Forelimb muscle (tissue), 1 donor: ENCODE data around the gene TMEM11. TPM values are rescaled to one million over a fixed set of nuclear protein-coding genes. Genes with fewer than 3 reads are reported as not detected.
A peak's percentile ranks its signal among the peaks of the same experiment; 100 is the strongest.

ENCODE experiments used
- DNase-seq: peaks from one replicate; pipeline ENCODE4 v3.0.0-alpha.2; 2013; ENCODE audit warnings: low read depth
- polyA plus RNA-seq: library from polyadenylated mRNA; unstranded; fragments of 120-200 nt; gene quantifications from one replicate; pipeline ENCODE4 v1.2.1, GENCODE V29; 2013; ENCODE audit not compliant: insufficient read length

Gene TMEM11
- polyA plus RNA-seq, 1 donor = 29.9 TPM

DNA sequence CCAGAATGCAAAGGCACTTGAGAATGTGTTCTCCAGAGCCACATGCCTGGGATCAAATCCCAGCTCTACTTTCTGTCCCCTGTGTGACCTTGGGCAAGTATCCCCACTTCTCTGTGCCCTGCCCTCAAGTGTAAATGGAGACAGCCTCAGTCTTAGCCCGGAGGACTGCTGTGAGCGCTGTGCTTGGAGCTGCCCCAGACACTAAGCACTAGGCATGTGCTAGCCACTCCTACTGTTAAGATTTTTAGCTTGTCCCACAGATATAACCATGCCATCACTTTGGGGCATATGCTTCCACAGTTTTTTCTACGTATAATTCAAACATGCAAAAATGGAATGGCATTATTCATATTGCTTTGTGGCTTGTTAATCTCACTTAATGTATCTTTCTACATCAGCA lies 29.4 kb downstream of the TMEM11 start:
- no peak for DNase-seq

DNA sequence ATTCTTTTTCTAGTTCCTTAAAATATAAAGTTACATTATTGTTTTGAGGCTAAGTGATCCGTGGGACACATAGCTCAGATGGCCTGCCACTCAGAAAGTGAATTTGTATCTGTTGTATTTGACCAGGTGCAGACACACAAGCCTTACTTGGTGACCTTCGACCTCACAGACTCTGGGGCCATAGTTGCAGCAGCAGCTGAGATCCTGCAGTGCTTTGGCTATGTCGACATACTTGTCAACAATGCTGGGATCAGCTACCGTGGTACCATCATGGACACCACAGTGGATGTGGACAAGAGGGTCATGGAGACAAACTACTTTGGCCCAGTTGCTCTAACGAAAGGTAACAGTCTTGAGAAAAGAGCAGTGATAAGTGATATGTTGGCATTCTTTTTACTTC lies 30.5 kb downstream of the TMEM11 start:
- DNase-seq = no peak

DNA sequence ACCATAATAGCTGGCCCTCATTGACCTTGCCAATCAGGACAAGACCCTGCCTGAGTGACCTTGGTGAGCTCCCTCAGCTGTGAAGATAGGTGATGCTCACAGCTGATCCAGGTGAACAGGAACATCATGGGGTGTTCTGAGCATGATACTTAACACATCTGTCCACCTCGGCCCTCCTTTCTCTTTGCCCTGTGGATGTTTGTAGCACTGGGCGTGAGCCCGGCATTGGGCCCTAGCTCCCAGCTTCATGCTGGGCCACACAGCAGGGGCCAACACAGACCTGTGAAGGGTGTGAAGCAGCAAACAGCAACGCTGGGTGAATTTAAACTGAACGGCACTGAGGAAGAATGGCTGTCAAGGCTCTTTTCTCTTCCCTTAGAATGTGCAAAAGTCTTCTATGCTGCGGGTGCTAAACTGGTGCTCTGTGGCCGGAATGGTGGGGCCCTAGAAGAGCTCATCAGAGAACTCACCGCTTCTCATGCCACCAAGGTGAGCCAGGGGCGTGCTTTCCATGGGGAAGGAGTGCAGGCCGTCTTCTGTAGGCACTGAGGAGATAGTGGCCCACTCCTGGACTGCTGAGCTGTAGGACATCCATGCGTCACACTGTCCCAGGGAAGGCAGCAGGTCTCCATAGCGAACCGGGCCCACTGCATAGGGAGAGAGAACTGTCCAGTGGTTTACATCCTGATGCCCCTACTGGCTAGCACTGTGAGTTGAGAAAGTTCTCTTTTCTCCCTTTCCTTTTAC lies 35.9 kb downstream of the TMEM11 start:
- no peak for DNase-seq

DNA sequence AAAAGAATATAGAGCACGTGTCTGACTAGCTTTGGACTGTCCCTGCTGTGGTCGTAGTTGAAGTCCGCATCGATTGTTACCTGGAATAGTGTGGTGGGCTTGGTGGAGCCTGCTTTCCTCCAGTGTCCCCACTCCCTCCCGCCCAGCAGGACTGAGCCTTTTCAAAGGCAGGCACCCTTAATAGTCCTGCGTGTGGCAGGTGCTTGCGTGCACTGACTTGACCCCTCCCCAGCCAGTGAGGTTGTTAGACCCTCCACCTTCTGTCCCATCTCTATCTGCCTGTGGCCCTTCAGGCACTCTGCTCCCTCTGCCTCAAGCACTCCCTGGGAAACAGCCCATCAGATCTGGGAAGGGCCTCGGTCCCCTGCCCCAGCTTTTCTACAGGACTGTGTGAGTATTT lies 36.6 kb downstream of the TMEM11 start:
- no peak for DNase-seq

DNA sequence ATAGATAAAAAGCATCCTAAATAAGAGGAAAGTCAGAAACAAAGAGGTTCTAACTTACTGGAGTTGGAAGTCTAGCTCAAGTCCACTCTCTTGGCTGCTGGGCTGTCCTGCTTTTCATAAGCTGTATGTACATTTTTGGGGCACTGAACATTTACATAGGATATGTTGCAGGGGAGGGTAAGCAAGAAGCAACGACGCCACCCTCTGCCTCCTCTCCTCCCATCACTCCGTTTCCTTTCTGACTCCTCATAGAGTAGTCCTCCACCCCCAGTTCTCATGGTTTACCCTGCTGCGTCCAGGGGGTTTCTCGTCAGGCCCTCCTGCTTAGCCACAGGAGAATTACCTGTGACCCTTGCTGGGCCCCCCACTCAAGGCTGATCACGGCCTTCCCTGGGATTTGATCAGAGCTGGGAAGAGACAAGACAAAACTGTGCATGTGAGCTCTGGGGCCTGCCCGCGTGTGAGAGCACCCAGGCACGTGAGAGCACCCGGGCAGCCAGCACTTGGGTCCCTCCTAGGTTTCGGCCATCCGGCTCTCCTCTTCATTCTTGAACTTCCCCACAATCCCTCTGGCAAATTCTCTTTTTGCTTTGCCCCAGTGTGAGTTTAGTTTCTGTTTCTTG lies 37.1 kb downstream of the TMEM11 start:
- DNase-seq = no peak

DNA sequence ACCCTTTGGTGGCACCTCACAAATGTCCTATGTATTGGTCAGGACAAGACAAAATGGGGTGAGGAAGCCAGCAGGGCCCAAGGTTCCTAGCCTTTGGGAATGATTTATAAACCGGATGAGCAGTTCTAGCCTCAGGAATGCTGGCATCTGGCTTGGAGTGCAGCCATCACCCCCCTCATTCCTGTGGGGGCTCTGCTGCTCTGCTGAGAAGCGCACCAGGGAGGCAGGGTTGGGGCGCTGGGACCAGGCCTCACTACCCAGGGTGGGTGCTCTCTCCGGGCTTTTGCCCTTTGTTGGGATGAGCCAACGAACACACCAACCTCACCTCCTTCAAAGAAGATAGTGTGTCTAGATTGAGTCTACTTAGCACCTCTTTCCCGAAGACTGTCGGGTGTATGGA lies 39.2 kb downstream of the TMEM11 start:
- no peak for DNase-seq

DNA sequence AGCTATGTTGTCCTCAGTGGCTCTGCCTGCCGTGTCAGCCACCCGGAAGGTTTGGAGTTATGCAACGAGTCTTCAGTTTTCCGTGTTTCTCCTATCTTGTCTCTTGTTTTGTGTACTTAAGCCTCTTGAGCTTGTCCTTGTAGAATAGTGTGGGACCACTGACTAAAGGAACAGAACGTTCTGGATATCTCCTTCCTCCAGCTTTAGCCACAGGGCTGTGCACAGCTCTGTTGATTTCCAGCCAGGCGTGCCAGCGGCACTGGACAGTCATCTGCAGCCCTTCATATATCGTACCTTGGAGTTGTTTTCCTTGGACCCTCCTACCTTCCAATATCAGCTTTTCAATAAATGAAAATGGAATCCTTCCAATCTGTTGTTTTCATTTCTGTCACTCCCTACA lies 39.8 kb downstream of the TMEM11 start:
- DNase-seq = no peak

DNA sequence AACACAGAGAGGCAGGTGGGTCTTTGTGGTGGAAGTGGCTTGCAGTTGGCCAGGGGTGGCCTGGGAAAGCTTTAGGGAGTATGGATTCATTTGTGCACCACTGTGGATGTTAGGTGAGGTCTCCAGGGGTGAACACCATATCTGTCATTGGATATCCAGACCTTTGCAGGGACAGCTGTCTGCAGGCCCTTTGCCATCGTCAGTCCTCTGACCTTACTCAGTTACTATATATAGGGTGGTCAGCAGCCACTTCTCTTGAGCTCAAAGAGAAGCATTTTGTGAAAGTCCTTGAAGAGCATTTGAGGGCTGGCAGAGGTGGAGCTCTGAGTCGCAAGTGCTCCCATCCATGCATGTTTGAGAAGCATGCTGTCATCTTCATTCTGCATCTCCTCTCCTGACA lies 40.4 kb downstream of the TMEM11 start:
- DNase-seq = no peak

DNA sequence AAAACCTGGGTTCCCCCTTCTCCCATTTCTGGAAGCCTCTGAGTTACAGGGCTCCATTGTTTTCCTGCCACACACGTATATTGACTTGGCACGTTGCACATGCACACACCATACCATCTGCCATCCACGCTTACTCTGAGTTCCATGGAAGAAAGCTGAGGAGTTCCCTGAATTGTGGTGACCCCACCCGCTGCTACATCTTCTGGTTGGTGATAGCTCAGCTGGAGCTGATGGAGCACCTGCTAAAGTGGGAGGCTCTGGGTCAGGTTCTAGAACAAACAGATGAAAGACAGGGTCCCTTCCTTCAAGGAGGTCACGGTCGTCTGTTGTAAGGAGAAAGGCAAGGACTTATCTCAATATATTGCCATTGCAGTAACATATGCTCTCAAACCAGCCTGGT lies 41.1 kb downstream of the TMEM11 start:
- no peak for DNase-seq

DNA sequence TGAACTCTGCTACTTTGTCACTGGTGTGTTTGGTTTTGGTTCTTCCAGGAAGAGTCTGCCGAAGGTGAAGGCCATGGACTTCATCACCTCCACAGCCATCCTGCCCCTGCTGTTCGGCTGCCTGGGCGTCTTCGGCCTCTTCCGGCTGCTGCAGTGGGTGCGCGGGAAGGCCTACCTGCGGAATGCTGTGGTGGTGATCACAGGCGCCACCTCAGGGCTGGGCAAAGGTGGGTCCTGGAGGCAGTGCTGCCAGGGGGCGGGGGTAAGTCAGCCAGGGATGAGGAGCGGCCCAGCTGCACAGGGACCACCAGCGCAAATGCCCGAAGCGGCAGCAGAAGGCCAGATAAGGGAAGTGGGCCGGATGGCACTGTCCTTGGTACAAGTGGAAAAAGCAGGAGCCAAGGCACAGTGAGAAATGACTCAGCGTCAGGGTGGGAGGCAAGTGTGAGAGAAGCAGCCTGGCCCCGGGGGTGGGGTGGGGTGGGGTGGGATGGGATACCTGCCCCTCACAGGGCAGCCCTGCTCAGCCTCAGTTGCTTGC lies 41.9 kb downstream of the TMEM11 start:
- DNase-seq = no peak

DNA sequence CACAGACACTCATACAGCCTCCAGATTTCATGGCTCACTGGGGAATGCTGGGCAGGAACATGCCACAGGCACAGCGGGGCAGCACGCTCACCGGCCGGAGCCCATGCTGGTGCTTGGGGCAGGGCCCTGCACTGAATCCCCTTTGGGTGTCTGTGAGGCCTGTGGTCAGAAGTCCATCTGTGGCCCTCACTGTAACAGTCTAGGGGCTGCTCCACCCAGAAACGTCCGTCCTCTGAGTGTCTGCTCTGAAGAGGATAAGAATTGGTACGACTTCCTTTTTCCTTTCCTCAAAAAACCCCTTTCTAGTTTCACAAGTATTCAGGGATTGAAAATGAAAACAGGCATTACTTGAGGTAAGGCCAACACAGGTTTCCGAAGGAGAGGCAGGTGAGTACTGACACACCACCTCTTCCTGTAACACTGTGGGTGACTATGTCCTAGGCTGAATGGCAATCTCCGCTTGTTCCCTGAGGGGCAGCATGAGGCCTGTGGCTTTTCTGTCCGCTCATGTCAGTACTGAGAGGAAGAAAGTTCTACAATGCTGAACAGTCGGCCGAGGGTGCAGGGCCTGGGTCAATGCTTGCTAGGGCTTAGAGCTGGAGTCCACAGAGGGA lies 42.5 kb downstream of the TMEM11 start:
- DNase-seq = no peak

DNA sequence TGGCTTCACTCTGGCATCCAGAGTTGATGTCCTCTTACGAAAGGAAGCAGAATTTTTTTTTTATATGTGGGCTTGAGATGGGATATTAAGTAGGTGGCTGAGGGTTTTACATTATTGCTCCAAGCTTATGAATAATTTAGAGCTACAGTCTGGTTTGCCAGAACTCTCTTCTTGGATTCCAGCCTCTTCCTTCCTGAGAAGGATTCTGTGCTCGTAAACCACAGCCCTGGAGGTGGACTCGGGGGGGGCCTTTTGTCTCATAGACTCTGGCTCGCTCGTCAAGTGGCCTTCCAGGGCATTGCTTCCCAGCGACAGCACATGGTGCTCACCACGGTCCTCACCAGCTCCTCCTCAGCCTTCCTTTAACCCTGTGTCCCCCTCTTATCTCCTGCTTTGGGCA lies 43.2 kb downstream of the TMEM11 start:
- no peak for DNase-seq

DNA sequence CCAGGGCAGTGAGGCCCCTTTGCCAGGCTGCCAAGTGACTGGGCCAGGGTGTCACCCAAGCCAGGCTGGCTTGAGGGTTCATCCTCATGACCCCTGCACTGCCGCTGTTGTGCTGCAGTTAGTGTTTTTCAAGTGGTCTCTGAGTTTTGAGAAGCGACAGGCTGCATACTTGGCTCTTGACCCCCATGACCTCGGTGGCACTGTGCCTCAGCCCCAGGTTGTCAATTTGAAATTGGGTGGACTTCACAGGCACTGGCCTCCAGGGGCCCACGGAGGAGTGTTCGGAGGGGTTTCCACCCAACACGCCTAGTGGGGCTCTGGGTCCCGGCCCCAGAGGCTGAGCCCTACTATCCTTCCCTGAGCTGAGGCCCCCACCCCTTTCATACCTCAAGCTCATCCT lies 44.5 kb downstream of the TMEM11 start:
- DNase-seq = no peak

DNA sequence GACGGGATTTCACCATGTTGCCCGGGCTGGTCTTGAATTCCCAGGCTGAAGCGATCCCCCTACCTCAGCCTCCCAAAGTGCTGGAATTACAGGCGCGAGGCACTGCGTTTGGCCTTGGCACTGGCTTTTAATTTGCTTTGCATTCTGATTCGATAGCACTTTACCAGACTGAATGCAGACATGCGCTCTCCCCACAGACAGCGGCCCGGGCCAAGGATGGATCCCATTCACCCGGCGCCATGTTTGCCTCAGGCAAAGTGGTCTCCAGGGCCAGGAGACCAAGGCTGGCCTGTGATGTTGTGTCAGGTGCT lies 45.5 kb downstream of the TMEM11 start:
- no peak for DNase-seq

DNA sequence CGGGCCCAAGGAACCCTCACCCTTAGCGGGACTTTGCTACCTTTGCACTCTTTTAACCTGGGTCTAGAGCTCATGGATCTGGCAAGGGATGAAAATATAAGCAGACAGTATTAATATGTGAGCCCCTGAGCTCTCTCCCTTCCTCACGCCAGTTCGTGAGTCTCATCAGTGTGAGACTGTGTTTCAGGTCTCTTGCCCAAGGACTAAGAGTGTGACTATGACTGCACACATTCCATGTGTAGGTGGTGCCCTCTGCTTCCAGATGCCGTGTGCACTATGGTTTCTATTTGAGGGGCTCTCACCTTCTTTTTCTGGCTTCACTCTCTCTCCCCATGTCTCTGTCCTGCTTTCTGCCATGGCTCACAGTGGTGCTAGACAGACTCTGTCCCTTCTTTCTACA lies 46.7 kb downstream of the TMEM11 start:
- no peak for DNase-seq

DNA sequence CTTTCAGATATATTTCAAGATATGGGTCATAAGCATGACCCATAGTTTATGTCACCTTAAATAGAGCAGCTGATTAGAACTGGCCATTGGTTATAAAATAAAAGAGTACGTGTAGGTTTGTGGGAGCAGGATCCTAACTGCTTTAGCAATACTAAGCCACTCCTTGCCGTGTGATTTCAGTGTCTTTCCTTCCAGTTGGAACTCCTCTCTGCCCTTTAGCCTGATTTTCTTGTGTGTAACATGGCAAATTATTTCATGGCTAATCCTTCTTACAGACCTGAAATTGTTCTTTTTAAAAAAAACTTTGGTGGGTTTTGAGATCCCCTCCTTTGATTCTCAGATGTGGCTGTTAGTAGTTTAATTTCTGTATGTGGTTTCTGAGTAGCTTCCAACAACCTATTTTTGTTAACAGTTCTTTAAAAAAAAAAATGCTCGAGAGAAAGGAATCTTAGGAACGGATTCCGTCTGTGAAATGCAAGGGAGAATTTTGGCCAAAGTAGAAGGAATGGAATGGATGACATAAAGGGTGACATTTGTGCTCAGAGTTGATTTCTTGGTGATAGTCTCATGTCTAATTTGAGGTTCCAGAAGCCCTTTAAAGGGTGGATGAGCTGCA lies 47.3 kb downstream of the TMEM11 start:
- peak; percentile 38 for DNase-seq

DNA sequence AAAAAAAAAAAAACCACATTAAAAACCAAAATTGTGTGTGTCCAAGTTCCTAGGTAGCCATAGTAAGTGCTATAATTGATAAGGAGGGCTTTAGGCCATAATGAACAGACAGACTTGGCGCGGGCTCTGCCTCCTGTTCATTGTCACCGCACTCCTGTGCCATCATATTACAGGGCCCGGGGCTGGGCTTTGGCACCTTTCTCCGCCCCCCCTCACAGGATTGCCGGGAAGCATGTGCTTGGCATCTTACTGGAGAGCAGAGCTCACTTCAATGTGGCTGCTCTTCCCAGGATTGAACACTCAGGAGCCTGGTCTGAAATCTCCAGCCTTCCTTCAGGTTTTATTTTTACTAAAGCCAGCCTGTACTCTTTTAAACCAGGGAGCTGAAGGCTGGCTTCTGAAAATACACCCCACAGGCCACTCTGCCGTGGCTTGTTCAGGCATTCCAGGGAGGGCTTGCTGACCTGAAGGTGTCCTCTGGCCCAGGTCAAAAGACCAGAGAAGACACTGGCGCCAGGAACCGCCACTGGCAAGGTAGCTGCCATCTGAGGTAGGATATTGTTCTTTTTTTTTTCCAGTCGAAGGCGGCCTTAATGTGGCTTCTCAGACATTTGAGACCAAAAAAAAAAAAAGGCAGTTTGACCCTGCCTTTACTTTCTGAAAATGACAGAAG lies 47.9 kb downstream of the TMEM11 start:
- no peak for DNase-seq

DNA sequence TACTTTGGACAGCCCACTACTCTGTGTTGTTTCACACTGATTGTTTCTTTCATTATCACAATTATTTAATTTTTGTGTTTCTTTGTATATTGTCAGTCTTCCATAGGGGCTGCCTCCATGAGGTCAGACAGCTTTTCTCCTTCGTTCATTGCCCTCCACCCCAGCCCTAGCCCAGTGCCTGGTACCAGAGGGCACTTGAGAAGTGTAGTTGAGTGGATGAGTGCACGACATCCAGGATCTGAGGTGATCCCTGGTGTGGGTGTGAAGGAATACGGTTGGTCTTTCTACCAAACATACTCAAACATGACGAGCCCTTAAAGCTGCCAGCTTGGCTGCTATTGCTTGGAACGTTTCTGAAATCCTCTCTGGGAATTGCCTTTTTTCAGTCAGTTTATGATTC lies 49.3 kb downstream of the TMEM11 start:
- no peak for DNase-seq

DNA sequence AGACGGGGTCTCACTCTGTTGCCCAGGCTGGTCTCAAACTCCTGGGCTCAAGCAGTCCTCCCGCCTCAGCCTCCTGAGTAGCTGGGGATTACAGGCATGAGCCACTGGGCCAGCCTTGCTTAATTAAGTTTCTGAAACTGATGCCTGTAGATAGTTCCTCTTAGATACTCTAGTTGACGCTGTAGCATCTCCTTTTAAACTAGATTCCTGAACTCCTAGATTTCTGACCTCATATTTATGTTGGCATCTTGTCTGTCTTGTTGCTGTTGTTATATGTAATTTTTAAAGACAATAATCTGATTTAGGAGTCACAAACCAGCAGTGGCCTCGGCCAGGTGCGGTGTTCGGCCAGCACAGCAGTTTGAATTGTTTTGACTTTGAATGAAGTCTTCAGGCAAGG lies 49.7 kb downstream of the TMEM11 start:
- DNase-seq = no peak

DNA sequence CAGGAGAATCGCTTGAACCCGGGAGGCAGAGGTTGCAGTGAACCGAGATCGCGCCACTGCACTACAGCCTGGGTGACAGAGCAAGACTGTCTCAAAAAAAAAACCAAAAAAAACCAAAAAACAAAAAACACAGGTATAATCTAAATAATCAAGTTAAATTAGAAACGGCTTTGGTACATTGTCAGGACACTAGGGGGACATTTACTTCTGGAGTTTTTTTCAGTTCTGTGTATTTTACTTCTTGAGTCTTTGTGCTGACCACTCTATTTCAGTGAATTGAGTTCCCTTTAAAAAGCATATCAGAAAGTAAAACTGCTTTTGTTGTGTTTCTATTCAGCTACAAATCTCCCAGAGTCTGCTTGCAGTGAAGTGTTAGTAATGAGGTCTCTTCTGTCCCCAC lies 50.9 kb downstream of the TMEM11 start:
- DNase-seq = no peak

DNA sequence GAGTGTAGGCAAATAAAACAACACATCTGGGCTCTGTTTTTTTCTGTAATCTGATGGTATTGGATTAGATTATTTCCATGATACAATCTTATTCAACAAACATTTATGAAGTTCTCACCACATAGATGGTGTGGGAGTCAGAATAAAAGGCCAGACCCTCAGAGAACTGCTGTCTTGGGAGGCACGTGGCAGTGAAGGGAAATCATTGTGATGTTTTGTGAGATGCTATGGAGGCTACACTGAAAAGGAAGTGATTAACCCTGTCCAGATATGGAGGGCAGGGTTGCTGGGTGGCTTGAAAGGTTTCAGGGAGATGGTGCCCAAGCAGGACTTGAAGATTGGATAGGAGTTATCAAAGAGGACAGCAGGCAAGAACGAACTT lies 51.6 kb downstream of the TMEM11 start:
- no peak for DNase-seq
